HEK293 (cell line): ENCODE results near the gene DGKD.

Experiments used
- CTCF ChIA-PET: fragments of 350-600 bp; formaldehyde crosslinking; extraction: SDS; loops from one replicate; lab custom pipeline; 2021; ENCODE audit warnings: antibody characterized with exemption; lab: Yijun Ruan, JAX
- POLR2A ChIA-PET: fragments of 300-600 bp; formaldehyde crosslinking; extraction: SDS; loops from one replicate; lab custom pipeline; 2020; ENCODE audit warnings: antibody characterized with exemption, inconsistent platforms; lab: Yijun Ruan, JAX
- H3K27ac ChIP-seq: fragments of 200-500 bp; sonication (Bioruptor generic); 2 replicates; pipeline ENCODE4 v1.5.1; 2014; ENCODE audit warnings: low read depth, low read length, control low read depth, inconsistent platforms; ENCODE audit errors: extremely low read depth
- H3K36me3 ChIP-seq, 2 experiments: fragments of 200-500 bp in 1 of 2; sonication (Bioruptor generic) in 1 of 2; 1 replicate in 1 of 2; 2 replicates in 1 of 2; pipeline ENCODE4 v1.5.1; 2014 to 2017; ENCODE audit warnings: inconsistent platforms in 2 of 2, low read length in 2 of 2; ENCODE audit not compliant: control insufficient read depth in 2 of 2, insufficient read depth in 1 of 2
- H3K4me1 ChIP-seq: fragments of 200-500 bp; sonication (Bioruptor generic); 2 replicates; pipeline ENCODE4 v1.5.1; 2014; ENCODE audit warnings: mild to moderate bottlenecking, low read length, inconsistent platforms; ENCODE audit not compliant: control insufficient read depth, insufficient read depth
- H3K4me3 ChIP-seq: 2 replicates; pipeline ENCODE4 v1.5.1; 2011; ENCODE audit warnings: low read depth, mild to moderate bottlenecking, control low read depth, low read length, moderate library complexity
- H3K9me3 ChIP-seq: fragments of 200-500 bp; sonication (Bioruptor generic); 2 replicates; pipeline ENCODE4 v1.5.1; 2014; ENCODE audit warnings: low read depth, low read length, inconsistent platforms; ENCODE audit not compliant: control insufficient read depth, insufficient read depth
- CTCF ChIP-seq: fragments of 450-650 bp; formaldehyde crosslinking; IDR thresholded peaks from 2 replicates; pipeline ENCODE4 v1.5.1; 2016; ENCODE audit warnings: missing biosample characterization, missing genetic modification characterization
- MEIS1 ChIP-seq: sonication (generic); formaldehyde crosslinking; IDR thresholded peaks from 2 replicates; pipeline ENCODE4 v1.8.1; 2022; ENCODE audit warnings: missing genetic modification reagents, mild to moderate bottlenecking, borderline replicate concordance
- PBX3 ChIP-seq: sonication (generic); formaldehyde crosslinking; IDR thresholded peaks from 2 replicates; pipeline ENCODE4 v1.8.1; 2022; ENCODE audit warnings: mild to moderate bottlenecking, moderate library complexity, missing genetic modification reagents
- SCRT2 ChIP-seq: fragments of 450-650 bp; formaldehyde crosslinking; IDR thresholded peaks from 2 replicates; pipeline ENCODE4 v1.5.1; 2016; ENCODE audit warnings: missing biosample characterization, missing genetic modification characterization
- YY2 ChIP-seq: fragments of 450-650 bp; formaldehyde crosslinking; IDR thresholded peaks from 2 replicates; pipeline ENCODE4 v1.5.1; 2016; ENCODE audit warnings: missing biosample characterization, missing genetic modification characterization
- ZBTB44 ChIP-seq: fragments of 450-650 bp; IDR thresholded peaks from 2 replicates; pipeline ENCODE4 v1.5.1; 2018; ENCODE audit warnings: missing biosample characterization, mild to moderate bottlenecking, missing genetic modification characterization
- ZBTB7A ChIP-seq: fragments of 450-650 bp; formaldehyde crosslinking; IDR thresholded peaks from 2 replicates; pipeline ENCODE4 v1.5.1; 2016; ENCODE audit warnings: low read depth, missing biosample characterization, missing genetic modification characterization
- ZNF132 ChIP-seq: fragments of 450-650 bp; formaldehyde crosslinking; IDR thresholded peaks from 2 replicates; pipeline ENCODE4 v1.5.1; 2017; ENCODE audit warnings: missing biosample characterization, missing genetic modification characterization, borderline replicate concordance
- ZNF184 ChIP-seq: fragments of 450-650 bp; IDR thresholded peaks from 2 replicates; pipeline ENCODE4 v1.5.1; 2018; ENCODE audit warnings: missing biosample characterization, mild to moderate bottlenecking, missing genetic modification characterization
- ZNF555 ChIP-seq: fragments of 450-650 bp; formaldehyde crosslinking; conservative IDR thresholded peaks from 2 replicates; pipeline ENCODE4 v1.5.1; 2017; ENCODE audit warnings: missing biosample characterization, mild to moderate bottlenecking, missing genetic modification characterization, inconsistent platforms
- ZNF585B ChIP-seq: fragments of 450-650 bp; formaldehyde crosslinking; IDR thresholded peaks from 2 replicates; pipeline ENCODE4 v1.5.1; 2016; ENCODE audit warnings: missing biosample characterization, missing genetic modification characterization
- ZNF600 ChIP-seq: fragments of 450-650 bp; formaldehyde crosslinking; IDR thresholded peaks from 2 replicates; pipeline ENCODE4 v1.5.1; 2016; ENCODE audit warnings: missing biosample characterization, missing genetic modification characterization
- ZNF629 ChIP-seq: fragments of 450-650 bp; formaldehyde crosslinking; IDR thresholded peaks from 2 replicates; pipeline ENCODE4 v1.5.1; 2017; ENCODE audit warnings: missing biosample characterization, missing genetic modification characterization
- ZNF677 ChIP-seq: fragments of 450-650 bp; IDR thresholded peaks from 2 replicates; pipeline ENCODE4 v1.5.0; 2018; ENCODE audit warnings: missing biosample characterization, mild to moderate bottlenecking, missing genetic modification characterization, moderate library complexity
- ZNF830 ChIP-seq: fragments of 450-650 bp; IDR thresholded peaks from 2 replicates; pipeline ENCODE4 v1.5.0; 2018; ENCODE audit warnings: missing biosample characterization, missing genetic modification characterization, low read depth, mild to moderate bottlenecking, moderate library complexity

DGKD gene

GRCh38 chr2:233381638-233381995 is 27.3 kb downstream of the DGKD start:
- ChIA-PET CTCF (interaction anchor here (0.8 kb wide), 1 partner anchor 130 kb away, joined by 4 read pairs; the partner anchor contains the start of gene ATG16L1), POLR2A (no interaction called here)
- H3K4me3 ChIP-seq, result no peak overlapping the region
- H3K9me3 ChIP-seq, result no peaks in the 10 kb centered on the region
- H3K36me3 ChIP-seq, result no peaks in the 10 kb centered on the region; a peak in 1 of 3 replicates
- no peak overlapping the region for H3K27ac ChIP-seq
- H3K4me1 ChIP-seq, result peaks cover 9% of the 10 kb centered on the region
- TF ChIP-seq PBX3 (no peak), ZNF585B (tag by site-specific recombination) (no peak), ZNF629 (tag by site-specific recombination) (no peak), MEIS1 (CRISPR knock-in tag) (no peak), ZNF600 (tag by site-specific recombination) (no peak), ZNF830 (tag by site-specific recombination) (no peak), ZNF184 (no peak), ZBTB7A (tag by site-specific recombination) (no peak), ZNF132 (tag by site-specific recombination) (no peak), YY2 (tag by site-specific recombination) (no peak)
- TF ChIP-seq, all 188 proteins: peak for 0

- ChIA-PET CTCF (interaction anchor here (0.6 to 0.7 kb wide), 3 partner anchors 10 to 131 kb away, joined by 3 to 5 read pairs (median 3); no protein-coding TSS in a partner anchor), POLR2A (no interaction called here)
- Histone ChIP-seq H3K9me3 (no peaks in the 10 kb centered on the region), H3K4me1 (peaks cover 11% of the 10 kb centered on the region), H3K27ac (no peak overlapping the region)
- no peak for TF ChIP-seq ZBTB44
- no peak for TF ChIP-seq ZNF677 (tag by site-specific recombination)
- peak; percentile 24; the same call in 1 of the 2 replicates for TF ChIP-seq CTCF (tag by site-specific recombination)
- TF ChIP-seq, all 188 proteins: peak for 1
- H3K36me3 ChIP-seq, result peaks cover 0 to 4% of the 10 kb centered on the region in 2 experiments; a peak in 1 of 3 replicates
- H3K4me3 ChIP-seq, result no peak overlapping the region
Observed at GRCh38 chr2:233384015-233384414, 29.7 kb downstream of the DGKD start.

- H3K4me1 ChIP-seq, result peaks cover 10% of the 10 kb centered on the region; the same call in 1 of the 2 replicates
Observed at GRCh38 chr2:233384811-233385488, 30.7 kb downstream of the DGKD start.

More at GRCh38 chr2:233384811-233385488, 30.7 kb downstream of the DGKD start:
- peaks cover 0 to 9% of the 10 kb centered on the region in 2 experiments; a peak in 1 of 3 replicates for H3K36me3 ChIP-seq
- ChIA-PET CTCF (interaction anchor here (0.6 to 1.3 kb wide), 5 partner anchors 18 to 597 kb away, joined by 3 to 9 read pairs (median 3); no protein-coding TSS in a partner anchor), POLR2A (interaction anchor here (0.6 kb wide), 1 partner anchor 89 kb away, joined by 3 read pairs; no protein-coding TSS in a partner anchor)
- no peaks in the 10 kb centered on the region for H3K9me3 ChIP-seq
- no peak overlapping the region for H3K4me3 ChIP-seq
- H3K27ac ChIP-seq, result no peak overlapping the region
- TF ChIP-seq ZNF555 (tag by site-specific recombination) (no peak), SCRT2 (tag by site-specific recombination) (peak; percentile 84)
